Limb (tissue), 2 donors: ENCODE data around the gene COL9A3.

Experiments used
- DNase-seq, 2 donors: peaks; one replicate each; pipeline ENCODE4 v3.0.0-alpha.2; 2016; ENCODE audit errors: extremely low spot score in 2 of 2

Gene COL9A3

GRCh38 chr20:62778601-62779416 lies 38.0 kb upstream of the COL9A3 start:
- DNase-seq, result no peak

GRCh38 chr20:62779417-62779685 lies 37.5 kb upstream of the COL9A3 start:
- no peak for DNase-seq

DNA sequence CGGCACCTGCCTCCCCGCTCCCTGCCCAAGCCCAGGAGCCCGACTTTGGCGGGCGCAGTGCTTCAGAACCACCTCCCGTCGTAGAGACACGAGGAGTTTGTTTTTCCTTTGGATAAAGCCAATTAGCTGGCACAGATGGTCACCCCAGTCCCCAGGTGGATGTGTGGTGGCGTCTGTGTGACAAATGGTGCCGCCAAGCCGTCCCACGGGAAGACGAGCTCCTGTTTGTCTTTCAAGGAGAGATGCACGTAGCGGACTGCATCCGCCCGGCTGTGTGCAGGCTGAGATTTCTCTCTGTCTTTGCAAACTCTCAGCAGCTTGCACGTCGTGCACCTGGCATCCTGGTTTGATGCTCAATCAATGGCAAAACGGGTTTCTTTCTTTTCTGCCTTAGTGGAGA lies 36.6 kb upstream of the COL9A3 start:
- DNase-seq, result no peak

DNA sequence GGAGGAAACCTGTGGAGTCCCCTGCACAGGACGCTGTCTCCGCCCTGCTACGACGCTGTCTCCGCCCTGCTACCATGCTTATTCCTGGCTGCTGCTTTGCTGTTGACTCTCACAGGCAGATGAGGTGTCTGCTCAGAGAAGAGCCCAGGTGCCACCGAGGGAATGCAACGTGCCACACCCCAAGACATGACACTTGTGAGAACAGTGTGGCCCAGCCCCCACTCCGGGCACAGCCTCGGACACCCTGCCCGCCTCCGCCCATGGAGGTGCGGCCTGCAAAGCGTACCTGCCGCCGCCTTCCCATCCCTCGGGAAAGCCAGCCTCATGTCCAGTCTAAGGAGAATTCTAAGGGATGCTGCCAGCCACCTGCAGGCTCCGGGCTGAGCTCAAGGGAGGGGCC lies 36.2 kb upstream of the COL9A3 start:
- DNase-seq, result no peak

DNA sequence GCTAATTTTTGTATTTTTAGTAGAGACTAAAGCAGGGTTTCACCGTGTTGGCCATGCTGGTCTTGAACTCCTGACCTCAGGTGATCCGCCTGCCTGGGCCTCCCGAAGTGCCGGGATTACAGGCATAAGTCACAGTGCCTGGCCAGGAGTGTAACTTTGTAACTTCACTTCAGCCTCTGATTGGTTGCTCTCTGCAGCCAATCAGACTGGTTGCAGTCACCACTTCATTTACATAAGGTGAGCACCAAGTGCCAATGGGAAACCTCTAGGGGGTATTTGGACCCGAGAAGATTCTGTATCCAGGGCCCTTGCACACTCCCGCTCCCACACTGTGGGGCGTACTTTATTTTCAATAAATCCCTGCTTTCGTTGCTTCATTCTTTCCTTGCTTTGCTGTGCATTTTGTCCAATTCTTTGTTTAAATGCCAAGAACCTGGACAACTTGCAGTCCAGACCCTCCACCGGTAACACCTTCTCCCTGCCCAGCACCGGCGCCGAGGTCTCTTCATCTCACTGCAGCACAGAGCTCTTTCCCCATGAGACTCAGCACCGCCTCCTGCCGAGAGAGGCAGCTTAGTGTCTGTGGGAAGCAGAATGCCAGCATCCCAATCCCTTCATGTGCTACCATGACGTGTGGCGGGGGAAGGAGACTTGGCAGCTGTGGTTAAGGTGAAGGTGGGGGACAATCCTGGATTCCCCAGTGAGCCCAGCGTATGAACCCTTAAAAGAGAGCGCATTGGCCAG lies 34.5 kb upstream of the COL9A3 start:
- DNase-seq, result no peak

DNA sequence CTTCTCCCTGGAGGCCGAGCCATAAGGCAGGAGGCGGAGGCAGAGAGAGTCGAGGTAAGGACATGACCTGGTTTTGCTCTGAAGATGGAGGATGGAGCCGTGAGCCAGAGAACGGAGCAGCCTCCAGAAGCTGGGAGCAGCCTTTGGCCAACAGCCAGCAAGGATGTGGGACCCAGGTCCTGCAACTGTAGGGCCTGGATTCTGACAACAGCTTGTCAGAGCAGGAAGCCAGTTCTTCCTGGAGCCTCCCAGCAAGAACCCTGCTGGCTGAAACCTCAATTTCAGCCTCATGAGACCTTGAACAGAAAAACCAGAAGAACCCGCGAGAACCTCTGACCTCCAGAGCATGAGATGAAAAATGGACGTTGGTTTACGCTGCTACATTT lies 34.0 kb upstream of the COL9A3 start:
- DNase-seq, result no peak

DNA sequence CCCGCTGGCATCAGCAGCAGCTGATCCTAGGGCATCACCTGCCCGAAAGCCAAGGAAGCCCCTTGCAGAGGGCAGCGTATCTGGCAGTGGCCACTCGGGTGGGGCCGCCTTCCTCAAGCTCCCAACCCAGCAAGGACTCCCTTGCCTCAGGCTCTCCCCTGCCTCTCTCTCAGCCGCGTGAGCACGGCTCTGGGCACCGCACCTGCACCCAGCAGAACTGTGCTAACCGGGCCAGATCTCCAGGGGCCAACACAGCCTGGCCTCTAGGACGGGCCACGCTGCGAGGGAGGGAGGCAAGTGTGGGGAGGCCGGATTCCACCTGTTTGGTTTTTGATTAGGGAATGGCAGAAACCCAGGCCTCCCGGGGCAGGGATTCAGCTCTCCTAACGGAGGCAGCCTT lies 32.4 kb upstream of the COL9A3 start:
- no peak for DNase-seq

DNA sequence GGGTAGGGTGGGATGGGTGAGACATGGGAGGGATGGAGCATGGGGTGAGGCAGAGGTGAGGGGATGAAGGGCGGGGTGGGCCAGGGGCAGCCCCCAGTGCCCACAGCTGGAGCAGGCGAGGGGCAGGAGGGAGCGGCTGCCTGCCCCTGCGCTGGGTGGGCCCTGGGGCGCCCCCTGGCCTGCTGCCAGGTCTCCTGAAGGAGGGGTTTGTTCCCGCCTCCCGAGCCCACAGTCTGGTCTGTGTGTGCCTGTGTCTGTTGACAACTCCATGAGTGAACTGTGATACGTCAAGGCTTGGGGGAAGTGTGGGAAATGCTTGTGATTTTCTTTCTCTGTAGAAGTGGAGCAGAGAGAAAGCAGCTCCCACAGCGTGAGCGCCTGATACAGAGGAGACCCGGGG lies 31.5 kb upstream of the COL9A3 start:
- DNase-seq, result peak in 1 of 2 donors; percentile 72

GRCh38 chr20:62786157-62786556 lies 30.7 kb upstream of the COL9A3 start:
- no peak for DNase-seq

DNA sequence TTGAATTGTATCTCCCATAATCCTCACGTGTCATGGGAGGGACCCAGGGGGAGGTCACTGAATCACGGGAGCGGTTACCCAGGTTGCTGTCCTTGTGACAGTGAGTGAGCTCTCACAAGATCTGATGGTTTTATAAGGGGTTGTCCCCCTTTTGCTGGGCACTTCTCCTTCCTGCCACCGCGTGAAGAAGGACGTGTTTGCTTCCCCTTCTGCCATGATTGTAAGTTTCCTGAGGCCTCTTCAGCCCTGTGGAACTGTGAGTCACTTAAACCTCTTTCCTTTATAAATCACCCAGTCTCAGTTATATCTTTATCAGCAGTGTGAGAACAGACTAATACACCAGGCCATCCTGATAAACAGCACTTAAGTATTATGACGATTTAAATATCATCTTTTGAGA lies 29.5 kb upstream of the COL9A3 start:
- no peak for DNase-seq

DNA sequence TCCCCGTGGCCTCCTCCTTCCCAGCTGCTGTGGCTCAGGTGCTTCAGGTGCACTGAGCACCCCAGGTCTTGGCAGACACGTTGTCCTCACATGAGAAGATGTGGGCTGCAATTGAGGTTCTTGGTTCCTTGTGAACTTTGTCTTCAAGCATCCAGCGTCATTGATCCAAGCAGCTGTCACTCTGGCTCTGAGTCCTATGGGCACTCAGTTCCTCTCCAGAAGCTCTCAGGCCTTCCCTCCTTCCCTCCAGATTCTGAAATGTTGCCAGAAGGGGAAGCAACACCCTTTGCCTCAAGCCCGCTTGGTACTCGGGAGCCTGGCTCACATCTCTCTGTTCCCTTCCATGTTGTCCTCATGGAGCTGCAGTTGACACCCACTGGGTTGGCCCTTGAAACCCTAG lies 29.0 kb upstream of the COL9A3 start:
- DNase-seq, result no peak

DNA sequence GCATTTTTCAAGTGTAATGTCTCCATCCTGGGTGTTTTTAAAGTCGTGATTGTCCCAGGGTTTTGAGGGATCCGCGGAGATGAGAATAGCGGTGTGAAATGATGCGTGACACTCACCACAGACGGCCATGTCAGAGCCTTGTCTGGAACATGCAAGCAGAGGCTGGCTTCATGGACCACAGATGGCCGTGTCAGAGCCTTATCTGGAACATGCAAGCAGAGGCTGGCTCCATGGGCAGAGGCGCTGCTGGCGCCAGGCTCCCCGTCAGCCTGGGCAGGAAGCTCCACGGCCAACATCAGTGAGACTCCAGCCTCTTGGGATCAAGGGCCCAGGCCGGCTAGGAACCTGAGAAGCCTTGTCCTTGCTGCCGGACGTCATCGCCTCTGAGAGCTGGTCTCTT lies 28.2 kb upstream of the COL9A3 start:
- DNase-seq, result no peak

GRCh38 chr20:62790075-62790474 lies 26.8 kb upstream of the COL9A3 start:
- no peak for DNase-seq

GRCh38 chr20:62791301-62792181 lies 25.3 kb upstream of the COL9A3 start:
- peak; percentile 90 to 91 for DNase-seq

GRCh38 chr20:62792182-62792939 lies 24.5 kb upstream of the COL9A3 start:
- DNase-seq, result no peak

GRCh38 chr20:62792940-62793756 lies 23.7 kb upstream of the COL9A3 start:
- DNase-seq, result no peak

DNA sequence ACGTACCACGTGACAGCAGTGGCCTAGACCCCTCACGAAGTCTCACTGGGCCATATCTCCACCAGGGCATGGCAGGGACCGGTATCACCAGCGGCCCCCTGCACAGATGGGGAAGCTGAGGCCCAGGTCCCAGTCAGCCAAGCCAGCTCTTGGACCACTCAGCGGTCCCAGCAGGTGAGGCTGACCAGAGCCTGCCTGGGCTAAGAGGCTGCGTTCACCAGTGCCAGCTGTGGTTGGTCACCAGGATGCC lies 23.2 kb upstream of the COL9A3 start:
- no peak for DNase-seq

GRCh38 chr20:62794007-62794724 lies 22.7 kb upstream of the COL9A3 start:
- peak; percentile 95 to 96 for DNase-seq

GRCh38 chr20:62795023-62795761 lies 21.7 kb upstream of the COL9A3 start:
- peak in 1 of 2 donors; percentile 80 for DNase-seq
